ENCODE data around the gene CCDC107. TPM values are rescaled to one million over a fixed set of nuclear protein-coding genes. Genes with fewer than 3 reads are reported as not detected.

Gene CCDC107
- total RNA-seq, 4 donors from 2014 or later: 5.0 to 13.2 (median 9.6) TPM

GRCh38 chr9:35688558-35689541 is 30.8 kb downstream of the CCDC107 start:
- 73% methylated on average over 12 of the region's 12 CpGs for WGBS
- Histone ChIP-seq H3K36me3 (peaks cover 17% of the 10 kb centered on the region), H3K4me3 (peak overlapping the region; percentile 65), H3K9me3 (no peaks in the 10 kb centered on the region), H3K27me3 (no peaks in the 10 kb centered on the region), H3K27ac (peak overlapping the region; percentile 84), H3K4me1 (peaks cover 20% of the 10 kb centered on the region)
- no peak for TF ChIP-seq EP300 (IDR thresholded peaks at IDR 0.05)
- no peak for TF ChIP-seq POLR2AphosphoS5 (IDR thresholded peaks at IDR 0.05)
- no peak for TF ChIP-seq POLR2A (IDR thresholded peaks at IDR 0.05)
- TF ChIP-seq CTCF (IDR thresholded peaks at IDR 0.05): no peak
- no peak for DNase-seq (ENCODE audit: low spot score in 2 of 2)

GRCh38 chr9:35689542-35690293 is 31.6 kb downstream of the CCDC107 start, which contains the start of gene TPM2:
TPM2 (minus strand) TSS chr9:35689925; CDS start chr9:35689817, 108 bp downstream.
- Histone ChIP-seq H3K9me3 (no peaks in the 10 kb centered on the region), H3K27me3 (no peaks in the 10 kb centered on the region), H3K27ac (peak within 1 kb of the TSS; percentile 84), H3K4me1 (peaks cover 20% of the 10 kb centered on the region), H3K4me3 (peak within 1 kb of the TSS; percentile 65), H3K36me3 (peaks cover 9% of the 10 kb centered on the region)
- WGBS: 34% methylated on average over 39 of the region's 61 CpGs
- DNase-seq (ENCODE audit: low spot score in 2 of 2): no peak
- TF ChIP-seq POLR2A (IDR thresholded peaks at IDR 0.05) (no peak), EP300 (IDR thresholded peaks at IDR 0.05) (no peak), CTCF (IDR thresholded peaks at IDR 0.05) (no peak), POLR2AphosphoS5 (IDR thresholded peaks at IDR 0.05) (no peak)

- Histone ChIP-seq H3K9me3 (no peaks in the 10 kb centered on the region), H3K27ac (peak overlapping the region; percentile 84), H3K36me3 (peaks cover 4% of the 10 kb centered on the region), H3K4me3 (peak overlapping the region; percentile 65), H3K4me1 (peaks cover 20% of the 10 kb centered on the region), H3K27me3 (no peaks in the 10 kb centered on the region)
- no peak for DNase-seq (ENCODE audit: low spot score in 2 of 2)
- WGBS: no CpG with 5 or more reads among the region's 21 CpGs
- TF ChIP-seq POLR2AphosphoS5 (IDR thresholded peaks at IDR 0.05): no peak
- TF ChIP-seq POLR2A (IDR thresholded peaks at IDR 0.05): no peak
- TF ChIP-seq CTCF (IDR thresholded peaks at IDR 0.05): no peak
- no peak for TF ChIP-seq EP300 (IDR thresholded peaks at IDR 0.05)
Measured at GRCh38 chr9:35690294-35690613, 32.2 kb downstream of the CCDC107 start.

GRCh38 chr9:35690614-35691333 is 32.7 kb downstream of the CCDC107 start:
- peak overlapping the region; percentile 84 for H3K27ac ChIP-seq
- H3K36me3 ChIP-seq: no peaks in the 10 kb centered on the region
- peak; percentile 85 to 87 for DNase-seq (ENCODE audit: low spot score in 2 of 2)
- H3K9me3 ChIP-seq: no peaks in the 10 kb centered on the region
- H3K27me3 ChIP-seq: no peaks in the 10 kb centered on the region
- TF ChIP-seq POLR2AphosphoS5 (IDR thresholded peaks at IDR 0.05) (no peak), EP300 (IDR thresholded peaks at IDR 0.05) (no peak), CTCF (IDR thresholded peaks at IDR 0.05) (no peak), POLR2A (IDR thresholded peaks at IDR 0.05) (no peak)
- peak overlapping the region; percentile 65 for H3K4me3 ChIP-seq
- peaks cover 20% of the 10 kb centered on the region for H3K4me1 ChIP-seq
- 2% methylated on average over 46 of the region's 61 CpGs for WGBS

Measured in suprapubic skin (tissue), 4 donors.